ENCODE data around the gene ACOX1.

ACOX1 gene

DNA sequence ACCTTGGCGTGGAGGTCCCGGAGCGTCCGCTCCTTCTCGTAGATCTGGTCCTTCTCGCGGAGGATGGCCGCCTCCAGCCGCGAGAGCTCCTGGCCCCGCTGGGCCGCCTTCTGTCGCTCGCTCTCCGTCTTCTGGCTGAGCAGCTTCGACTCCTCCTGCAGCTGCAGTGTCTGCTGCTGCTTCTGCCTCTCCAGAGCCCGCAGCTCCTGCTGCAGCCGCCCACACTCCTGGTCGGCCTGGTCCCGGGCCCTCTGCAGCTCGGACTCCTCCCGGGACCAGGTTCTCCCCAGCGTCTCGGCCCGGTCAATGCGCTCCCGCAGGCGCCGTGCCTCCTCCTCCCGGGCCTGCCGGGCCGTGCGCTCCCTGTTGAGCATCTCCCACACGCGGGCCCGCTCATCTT, 29.2 kb upstream of the ACOX1 start:
- DNase-seq: no peak

DNA sequence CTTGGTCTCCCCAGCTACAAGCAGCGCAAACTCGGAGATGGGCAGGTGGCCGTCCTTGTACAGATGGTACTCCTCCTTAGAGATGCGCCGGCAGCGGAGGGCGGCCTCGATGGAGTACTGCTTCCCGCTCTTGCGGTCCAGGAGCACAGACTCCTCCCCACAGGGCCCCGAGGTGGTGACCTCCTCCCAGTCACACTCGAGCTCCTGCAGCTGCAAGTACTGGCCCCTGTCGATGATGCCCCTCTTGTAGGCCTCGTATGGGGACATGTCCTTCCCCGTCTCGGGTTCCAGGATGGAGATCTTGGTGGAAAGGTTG, 28.8 kb upstream of the ACOX1 start:
- no peak for DNase-seq

DNA sequence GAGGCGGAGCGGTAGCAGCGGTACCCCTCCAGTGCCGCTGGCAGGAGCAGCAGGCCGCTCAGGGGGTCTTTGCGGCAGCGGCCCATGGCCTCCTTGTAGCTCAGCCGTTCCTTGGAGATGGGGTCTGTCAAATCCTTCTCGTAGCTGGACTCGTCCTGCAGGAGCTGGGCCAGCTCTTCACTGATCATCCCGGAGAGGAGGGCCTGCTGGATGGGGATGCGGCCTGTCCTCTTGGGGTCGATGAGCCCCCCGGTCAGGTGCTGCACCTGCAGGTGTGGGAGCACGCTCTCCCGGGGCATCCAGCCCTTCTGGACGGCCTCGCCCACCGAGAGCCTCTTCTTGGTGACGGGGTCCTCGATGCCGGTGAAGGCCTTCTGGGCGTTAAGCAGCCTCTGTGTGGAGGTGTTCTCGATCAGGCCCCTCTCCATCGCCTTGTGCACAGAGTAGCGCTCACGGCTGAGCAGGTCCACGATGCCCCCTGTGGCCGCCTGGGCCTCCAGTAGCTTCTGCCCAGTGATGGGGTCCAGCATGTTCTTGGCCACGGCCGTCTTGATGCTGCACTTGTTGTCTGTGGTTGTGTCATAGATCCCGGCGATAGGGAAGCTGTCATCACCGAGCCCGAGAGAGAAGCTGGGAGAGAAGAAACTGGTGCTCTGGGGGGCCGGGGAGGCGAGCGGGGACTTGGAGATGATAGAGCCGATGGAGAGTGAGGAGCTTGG, 28.3 kb upstream of the ACOX1 start:
- no peak for DNase-seq

DNA sequence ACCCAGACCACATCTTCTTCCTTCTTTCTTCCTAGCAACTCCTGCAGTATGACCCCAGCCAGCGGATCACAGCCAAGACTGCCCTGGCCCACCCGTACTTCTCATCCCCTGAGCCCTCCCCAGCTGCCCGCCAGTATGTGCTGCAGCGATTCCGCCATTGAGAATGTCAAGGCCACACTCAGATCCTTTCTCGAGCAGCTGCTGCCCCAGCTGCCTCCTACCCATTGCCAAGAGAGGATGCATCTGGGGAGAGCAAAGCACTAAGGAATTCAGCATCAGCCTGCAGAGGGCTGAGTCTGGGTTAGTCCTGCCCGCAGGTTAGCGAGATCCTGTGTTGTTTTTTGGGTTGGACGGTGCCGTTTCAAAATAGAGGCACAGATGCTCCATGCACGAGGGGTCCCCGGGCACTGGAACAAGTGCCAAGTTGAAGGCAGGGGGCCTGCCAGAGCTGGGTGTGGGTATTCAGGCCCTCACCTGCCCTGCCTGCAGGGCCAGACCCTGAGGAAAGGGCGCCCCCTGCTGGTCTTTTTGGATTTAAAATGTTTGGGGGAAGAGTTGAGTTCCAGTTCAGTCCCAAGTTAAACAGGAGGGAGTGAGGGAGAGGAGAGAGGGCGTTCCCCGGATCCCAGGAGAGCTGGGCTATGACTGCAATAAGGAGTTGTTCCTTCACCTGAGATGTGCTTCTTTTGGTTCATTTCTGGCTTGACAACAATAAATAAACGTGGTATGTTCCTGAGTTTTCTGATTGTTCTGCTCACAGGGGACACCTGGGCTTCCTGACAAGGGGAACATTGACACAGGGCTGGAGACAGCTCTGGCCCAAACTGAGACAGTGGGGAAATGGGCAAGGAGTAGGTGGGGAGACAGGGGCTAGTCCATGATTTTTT, 26.5 kb upstream of the ACOX1 start:
- peak; percentile 61 for DNase-seq

DNA sequence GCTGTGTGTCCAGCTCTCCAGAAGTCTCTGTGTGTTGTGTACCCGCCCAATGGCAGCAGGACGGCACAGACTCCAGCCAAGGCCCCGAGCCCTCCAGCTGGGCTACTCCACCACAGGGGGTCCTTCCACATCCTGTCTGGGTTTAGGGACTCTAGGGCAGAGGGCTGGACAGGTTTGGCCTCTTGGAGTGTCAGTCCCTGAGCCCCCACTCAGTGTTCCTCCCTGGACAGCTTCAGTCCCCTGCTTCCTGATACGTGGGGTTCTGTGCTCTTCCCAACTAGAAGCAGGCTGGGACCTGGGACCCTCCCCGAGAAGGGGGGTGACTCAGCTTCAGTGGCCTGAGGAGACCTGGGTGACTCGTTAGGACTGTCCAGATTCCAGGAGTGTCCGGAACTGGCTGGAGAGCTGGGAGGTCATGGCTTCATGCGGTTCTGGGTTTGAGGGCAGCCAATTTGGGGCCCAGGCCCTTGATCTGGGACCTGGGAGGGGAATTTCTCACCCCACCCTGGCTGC, 25.8 kb upstream of the ACOX1 start:
- no peak for DNase-seq

DNA sequence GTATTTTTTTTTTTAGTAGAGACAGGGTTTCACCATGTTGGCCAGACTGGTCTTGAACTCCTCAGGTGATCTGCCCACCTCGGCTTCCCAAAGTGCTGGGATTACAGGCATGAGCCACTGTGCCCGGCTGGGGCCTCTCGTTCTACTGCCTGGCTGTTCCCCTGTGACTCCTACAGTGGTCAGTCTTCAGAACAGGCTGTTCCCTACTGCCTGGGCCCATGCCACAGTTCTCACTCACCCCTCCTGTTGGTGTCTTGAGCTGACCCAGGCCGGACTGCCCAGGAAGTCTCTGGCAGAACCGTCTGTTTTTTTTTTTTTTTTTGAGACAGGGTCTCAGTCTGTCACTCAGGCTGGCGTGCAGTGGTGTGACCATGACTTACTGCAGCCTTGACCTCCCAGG, 24.9 kb upstream of the ACOX1 start:
- DNase-seq: no peak

DNA sequence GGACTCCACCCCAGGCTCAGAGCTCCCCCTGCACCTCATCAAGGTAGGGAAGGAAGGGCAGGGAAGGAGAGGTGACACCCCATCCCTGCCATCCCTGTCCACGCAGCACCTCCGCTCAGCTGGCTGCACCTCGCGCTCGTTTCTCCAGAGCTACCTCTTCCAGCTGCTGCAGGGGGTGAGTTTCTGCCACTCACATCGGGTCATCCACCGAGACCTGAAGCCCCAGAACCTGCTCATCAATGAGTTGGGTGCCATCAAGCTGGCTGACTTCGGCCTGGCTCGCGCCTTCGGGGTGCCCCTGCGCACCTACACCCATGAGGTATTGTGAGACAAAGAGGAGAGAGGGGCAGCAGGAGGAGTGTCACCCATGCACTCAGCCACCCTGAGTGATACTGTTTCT, 23.1 kb upstream of the ACOX1 start:
- DNase-seq: no peak

DNA sequence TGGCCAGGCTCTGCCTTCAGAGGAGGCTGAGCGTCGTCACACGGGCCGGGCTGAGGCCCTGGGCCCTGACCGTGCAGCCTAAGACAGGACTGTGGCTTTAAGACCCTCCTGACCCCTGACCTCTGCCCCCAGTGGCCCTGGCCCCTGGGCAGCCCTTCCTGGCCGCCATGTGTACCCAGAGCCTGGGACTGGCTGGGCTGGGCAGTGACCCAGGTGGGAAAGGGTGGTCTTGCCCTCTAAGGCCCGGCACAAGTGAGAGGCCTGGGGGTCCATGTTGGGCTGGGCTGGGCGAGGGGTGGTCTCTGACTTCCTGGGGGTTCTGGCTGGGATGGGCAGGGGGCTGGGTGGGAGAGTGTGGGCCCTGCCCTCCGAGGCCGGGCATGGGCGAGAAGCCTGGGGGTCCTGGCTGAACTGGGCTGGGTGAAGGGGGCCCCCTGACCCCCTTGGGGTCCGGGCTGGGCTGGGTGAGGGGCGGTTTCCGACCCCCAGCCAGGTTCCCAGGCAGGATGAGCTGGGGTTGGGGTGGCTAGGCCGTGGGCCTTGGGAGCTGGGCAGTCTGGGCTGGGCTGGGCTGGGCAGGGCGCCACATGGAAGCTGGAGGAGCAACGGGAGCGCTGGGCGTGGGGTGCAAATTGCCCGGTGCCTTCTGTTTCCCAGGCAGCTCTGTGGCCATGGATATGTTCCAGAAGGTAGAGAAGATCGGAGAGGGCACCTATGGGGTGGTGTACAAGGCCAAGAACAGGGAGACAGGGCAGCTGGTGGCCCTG, 22.0 kb upstream of the ACOX1 start, which contains the start of gene CDK3:
TSS of gene CDK3 (plus strand) at position 101 of the 767 bp plus-strand sequence. CDS start at position 672, 571 bp downstream.
- no peak for DNase-seq

DNA sequence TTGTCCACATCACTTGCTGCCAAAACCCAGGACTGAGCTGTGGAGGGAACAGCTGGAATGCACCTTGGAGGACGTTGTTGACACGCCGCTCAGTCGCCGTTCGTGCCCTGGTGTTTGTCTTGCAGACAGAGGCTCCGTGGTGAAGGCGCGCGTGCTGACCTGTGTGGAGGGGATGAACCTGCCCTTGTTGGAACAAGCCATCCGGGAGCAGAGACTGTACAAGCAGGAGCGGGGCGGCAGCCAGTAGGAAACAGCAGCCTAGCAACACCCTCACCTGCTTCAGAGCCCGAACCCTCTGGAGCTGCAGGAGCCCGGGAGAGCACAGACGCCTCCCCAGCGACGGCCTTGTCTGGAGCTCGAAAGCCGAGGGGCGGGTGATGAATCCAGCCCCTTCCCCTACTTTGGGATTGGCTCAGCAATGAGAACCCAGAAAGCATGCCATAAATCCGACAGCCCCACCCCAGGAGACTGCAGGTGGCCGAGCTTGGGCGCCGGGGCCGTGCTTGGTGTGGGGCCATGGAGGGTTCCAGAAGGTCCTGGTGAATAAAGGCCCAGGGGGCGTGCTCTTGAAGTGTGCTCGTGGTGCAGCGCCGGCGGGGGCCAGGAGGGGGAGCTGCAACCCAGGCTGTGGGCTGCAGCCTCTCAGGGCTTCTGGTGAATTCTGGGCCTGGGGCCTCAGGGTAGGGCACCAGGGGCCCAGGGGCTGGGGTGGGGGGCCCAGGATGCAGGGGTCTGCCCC, 21.2 kb upstream of the ACOX1 start:
- peak; percentile 31 for DNase-seq

DNA sequence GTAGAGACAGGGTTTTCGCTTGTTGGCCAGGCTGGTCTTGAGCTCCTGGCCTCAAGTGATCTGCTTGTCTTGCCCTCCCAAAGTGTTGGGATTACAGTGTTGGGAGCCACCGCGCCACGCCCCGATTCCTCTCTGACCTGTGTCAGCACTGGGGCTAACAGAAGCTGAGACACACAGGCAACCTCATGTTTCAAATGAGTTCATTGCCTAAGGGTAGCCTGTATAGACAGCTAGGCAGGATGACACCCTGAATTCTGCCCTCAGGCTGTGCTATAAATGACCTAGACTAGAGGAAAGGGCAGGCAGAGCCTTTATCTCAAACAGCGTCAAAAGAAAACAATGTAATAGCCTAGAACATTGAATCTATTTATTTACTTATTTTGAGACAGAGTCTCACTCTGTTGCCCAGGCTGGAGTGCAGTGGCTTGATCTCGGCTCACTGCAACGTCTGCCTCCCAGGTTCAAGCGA, 19.4 kb upstream of the ACOX1 start:
- no peak for DNase-seq

DNA sequence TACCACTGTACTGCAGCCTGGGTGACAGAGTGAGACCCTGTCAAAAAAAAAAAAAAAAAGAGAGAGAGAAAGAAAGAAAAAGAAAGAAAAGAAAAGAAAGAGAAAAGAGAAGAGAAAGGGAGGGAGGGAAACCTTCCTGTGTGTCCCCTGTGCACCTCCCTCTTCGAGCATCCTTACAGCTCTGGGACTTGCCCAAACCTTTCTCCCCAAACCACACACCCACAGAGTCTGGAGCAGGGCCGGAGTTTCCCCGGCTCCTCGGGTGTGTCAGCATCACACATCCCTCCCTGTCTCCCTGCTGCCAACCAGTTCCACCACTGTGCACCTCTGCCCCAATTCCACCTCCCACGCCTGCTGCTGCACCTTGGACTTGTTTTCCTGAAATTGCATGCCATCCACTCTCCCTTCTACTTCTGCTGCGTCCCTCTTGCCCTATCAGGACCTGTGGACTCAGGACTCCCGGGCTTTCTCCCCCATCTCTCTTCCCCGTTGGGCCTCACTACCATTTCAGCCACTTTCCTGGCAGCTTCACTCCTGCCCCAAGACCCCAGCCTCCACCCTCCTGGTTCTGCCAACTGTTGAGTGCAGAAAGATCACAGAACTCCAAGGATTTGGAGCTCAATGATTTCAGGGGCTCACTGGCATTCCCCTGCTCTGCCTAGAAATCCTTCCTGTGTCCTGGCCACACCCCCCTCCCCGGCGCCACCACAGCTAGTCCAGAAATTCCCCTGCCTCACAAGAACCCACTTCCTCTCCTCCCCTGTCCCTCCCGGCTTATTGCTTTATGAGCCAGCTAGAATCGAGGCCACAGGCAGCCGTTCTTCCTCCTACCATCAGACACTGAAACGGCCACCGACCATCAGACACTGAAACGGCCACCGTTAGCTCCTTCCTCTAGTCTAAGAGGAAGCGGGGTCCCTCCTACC, 18.0 kb upstream of the ACOX1 start:
- peak; percentile 23 for DNase-seq

DNA sequence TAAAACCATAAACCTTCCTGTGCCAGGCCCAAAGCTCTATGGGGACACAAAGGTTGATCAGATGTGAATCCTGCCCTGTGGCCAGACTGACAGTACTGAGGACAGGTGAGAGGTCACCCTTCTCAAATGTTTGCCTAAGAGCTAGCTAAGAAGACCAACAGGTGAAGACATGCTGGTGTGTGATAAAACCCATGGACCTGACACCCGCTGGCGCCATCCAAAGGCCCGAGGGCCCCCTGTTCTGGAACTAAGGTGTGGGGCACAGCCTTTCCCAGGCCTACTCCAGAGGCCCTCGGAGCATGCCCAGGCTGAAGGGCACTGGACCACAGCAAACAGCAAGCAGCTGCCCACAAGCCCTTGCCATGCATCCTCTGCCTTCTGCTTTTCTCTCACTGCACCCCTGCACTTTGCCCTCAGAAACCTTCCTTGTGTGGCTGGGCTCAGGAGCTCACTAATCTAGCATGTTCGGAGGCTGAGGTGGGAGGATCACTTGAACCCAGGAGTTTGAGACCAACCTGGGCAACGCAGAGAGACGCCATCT, 16.5 kb upstream of the ACOX1 start:
- DNase-seq: no peak

DNA sequence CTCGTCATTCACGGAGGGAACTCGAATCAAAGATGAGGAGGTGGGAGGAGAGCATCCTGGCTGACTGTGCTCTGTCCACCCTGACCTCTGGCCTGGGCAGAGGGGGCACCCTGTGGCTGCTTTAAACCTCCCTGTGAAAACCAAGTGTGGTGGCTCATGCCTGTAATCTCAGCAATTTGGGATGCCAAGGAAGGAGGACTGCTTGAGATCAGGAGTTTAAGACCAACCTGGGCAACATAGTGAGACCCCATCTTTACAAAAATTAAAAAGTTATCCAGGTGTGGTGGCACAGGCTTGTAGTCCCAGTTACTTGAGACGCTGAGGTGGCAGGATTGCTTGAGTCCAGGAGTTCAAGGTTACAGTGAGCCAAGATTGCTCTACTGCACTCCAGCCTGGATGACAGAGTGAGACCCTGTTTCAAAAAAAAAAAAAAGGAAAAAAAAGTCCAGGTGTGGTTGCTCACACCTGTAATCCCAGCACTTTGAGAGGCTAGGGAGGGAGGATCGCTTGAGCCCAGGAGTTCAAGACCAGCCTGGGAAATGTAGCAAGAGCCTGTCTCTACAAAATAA, 15.9 kb upstream of the ACOX1 start:
- DNase-seq: no peak

DNA sequence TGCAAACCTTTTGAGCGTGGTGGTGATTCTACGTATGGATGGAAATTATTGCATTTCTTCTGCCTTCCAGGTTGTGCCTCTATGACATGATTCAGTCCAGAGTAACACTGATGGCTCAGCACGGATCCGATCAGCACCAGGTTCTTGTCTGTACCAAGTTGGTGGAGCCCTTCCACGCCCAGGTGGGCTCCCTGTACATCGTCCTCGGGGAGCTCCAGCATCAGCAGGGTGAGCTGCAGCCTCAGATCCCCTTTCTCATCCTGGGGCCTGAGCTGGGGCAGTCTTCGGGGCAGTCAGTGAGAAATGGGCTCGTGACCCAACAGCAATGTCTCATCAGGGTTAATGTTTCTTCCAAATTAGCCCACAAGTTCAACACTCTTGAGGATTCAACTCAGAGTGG, 12.4 kb upstream of the ACOX1 start:
- DNase-seq: no peak

DNA sequence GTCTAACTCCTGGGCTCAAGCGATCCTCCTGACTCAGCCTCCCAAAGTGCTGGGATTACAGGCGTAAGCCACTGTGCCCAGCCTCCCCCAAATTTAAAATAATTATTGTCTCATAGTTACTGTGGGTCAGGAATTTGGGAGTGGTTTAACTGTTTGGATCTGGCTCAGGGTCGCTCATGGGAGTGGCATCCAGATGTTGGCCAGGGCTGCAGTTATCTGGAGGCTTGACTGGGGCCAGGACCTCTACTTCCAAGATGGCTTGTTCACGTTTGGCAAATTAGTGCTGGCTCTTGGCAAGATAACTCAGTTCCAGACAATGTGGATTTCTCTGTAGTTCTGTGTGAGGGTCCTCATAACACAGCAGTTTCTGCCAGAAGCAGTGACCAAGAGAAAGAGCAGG, 8.1 kb upstream of the ACOX1 start:
- no peak for DNase-seq

DNA sequence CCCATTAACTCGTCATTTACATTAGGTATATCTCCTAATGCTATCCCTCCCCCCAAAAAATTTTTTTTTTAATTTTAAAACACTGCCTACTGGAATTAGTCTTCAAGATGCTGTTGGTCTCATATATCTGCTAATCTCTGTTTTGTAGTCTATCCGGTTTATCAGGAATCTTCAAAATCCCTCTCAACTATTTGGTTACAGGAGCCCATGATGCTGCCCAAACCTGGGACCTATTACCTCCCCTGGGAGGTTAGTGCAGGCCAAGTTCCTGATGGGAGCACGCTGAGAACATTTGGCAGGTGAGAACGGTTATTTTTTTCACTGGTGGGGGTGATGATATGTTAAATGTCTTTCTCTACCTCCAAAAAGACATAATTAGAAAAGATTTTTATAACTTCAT, 7.0 kb upstream of the ACOX1 start:
- DNase-seq: no peak

DNA sequence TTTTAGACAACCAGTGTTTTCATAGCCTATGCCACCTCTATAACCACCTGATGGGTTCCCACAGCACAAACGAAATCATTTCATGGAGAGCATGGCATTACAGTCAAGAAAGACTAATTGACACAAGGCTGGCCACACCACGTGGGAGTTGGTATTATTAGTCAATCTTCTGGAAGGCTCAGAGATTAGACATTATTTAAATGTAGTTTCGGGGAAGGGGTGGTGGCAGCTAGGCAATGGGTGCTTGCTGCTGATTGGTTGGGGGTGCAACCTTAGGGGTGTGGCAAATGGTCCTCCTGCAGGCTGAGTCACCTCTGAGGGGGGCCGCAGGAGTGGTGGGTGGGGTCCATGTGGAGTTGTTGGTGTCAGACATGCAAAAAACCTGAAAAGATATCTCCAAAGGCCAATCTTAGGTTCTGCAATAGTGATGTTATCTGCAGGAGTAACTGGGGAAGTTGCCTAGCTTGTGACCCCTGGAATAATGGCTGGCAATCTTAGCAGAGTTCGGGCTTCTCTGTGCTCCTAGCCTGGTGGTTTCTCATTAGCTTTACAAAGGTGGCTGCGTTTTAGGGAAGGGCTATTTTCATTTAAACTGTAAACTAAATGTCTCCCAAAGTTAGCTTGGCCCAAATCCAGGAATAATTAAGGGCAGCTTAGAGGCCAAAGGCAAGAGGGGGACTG, 4.7 kb upstream of the ACOX1 start:
- no peak for DNase-seq

DNA sequence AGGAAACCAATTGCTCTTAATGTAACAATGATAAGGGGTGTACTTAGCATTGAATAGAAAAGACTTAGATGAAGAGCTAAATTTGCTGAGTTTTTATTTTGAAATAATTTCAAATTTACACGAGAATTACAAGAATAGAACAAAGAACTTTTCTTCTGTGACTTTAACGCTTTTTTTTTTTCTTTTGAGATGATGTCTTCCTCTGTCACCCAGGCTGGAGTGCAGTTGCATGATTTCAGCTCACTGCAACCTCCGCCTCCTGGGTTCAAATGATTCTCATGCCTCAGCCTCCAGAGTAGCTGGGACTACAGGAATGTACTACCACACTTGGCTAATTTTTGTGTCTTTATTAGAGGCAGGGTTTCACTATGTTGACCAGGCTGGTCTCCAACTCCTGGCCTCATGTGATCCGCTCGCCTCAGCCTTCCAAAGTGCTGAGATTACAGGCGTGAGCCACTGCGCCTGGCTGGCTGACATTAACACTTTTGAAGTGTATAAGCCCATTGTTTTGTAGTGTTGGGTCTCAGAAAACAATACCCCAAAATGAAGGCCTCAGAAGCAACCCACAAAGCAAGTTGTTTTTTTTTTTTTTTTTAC, 2.2 kb upstream of the ACOX1 start:
- no peak for DNase-seq

DNA sequence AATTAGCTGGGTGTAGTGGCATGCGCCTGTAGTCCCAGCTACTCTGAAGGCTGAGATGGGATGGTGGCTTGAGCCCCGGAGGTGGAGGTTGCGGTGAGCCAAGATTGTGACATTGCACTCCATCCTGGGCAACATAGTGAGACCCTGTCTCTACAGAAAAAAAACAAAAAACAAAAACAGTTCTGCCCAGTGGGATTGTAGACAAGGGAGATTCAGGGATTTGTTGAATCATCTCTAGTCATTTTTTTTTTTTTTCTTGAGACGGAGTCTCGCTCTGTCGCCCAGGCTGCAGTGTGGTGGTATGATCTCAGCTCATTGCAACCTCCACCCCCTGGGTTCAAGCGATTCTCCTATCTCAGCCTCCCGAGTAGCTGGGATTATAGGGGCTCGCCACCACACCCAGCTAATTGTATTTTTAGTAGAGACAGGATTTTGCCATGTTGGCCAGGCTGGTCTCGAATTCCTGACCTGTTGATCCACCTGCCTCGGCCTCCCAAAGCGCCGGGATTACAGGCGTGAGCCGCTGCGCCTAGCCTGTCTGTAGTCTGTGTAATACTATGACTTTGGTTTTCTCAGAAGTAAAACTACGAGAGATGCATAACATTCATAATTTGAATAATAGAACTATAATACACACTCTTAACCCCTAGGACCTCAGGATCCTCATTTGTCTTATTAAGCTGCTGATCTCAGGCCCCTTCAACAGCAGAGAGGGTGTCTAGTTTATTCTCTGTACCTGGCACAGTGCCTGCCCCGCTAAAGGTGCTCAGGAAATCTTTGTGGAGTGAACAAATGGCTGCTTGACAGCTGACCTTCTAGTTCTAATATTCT, 1.4 kb upstream of the ACOX1 start:
- no peak for DNase-seq
